Inferior parietal cortex (tissue), 1 donor: Measurements from ENCODE around the gene NCKAP1.
"Not testable (repeated sequence)": the region's sequence is repeated elsewhere in the genome, so short reads cannot be mapped to it uniquely, and the experiment has no call there.

ENCODE experiments used
- DNase-seq: peaks from one replicate; pipeline ENCODE4 v3.0.0-alpha.2; 2016; ENCODE audit errors: extremely low spot score

The NCKAP1 gene

DNA sequence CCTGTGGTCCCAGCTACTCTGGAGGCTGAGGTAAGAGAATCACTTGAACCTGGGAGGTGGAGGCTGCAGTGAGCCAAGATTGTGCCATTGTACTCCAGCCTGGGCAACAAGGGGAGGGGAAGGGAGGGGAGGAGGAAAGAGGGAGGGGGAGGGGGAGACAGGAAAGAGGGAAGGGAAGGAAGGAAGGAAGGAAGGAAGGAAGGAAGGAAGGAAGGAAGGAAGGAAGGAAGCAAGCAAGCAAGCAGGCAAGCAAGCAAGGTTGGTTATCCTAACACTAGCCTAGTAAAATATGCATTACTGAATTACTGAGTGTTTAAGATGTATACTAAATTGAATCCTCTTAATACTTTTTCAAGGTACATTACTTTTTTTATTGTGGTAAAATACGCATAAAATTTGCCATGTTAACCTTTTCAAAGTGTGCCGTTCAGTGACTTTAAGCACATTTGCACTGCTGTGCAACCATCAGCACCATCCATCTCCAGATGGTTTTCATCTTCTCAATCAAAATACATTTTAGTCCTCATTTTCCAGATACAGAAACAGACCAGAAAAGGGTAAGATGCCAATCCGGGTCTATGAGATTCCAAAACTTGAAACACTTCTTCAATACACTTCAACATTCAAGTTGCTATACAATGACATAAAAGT is 28.9 kb downstream of the NCKAP1 start:
- no peak for DNase-seq

DNA sequence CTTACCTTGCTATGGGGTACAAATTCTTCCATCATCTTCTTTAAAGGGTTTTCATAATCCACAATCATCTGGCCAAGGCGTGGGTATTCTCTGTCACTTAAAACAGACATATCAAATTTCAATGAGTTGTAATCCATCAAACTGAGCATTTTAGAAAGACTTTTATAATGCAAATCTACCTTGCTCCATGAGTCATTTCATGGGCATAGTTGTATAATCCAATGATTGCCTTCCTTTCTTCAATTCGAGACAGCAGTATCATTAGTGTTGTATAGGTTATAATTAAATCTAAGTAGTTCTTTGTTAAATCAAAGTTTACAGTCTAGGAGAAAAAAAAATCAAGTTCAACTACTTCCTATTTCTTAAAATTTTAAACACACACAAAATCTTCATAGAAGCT is 36.3 kb downstream of the NCKAP1 start:
- DNase-seq, result no peak

DNA sequence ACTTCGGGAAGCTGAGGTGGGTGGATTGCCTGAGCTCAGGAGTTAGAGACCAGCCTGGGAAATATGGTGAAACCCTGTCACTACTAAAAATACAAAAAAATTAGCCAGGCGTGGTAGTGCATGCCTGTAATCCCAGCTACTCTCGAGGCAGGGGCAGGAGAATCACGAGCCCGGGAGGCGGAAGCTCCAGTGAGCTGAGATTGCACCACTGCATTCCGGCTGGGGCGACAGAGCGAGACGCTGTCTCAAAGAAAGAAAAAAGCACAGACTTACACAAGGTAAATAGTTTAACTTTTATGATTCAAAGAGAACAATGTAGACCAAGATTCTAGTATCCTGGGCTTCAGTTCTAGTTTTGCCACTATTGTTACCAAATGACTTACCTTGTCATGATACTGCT is 37.4 kb downstream of the NCKAP1 start:
- DNase-seq, result no peak

DNA sequence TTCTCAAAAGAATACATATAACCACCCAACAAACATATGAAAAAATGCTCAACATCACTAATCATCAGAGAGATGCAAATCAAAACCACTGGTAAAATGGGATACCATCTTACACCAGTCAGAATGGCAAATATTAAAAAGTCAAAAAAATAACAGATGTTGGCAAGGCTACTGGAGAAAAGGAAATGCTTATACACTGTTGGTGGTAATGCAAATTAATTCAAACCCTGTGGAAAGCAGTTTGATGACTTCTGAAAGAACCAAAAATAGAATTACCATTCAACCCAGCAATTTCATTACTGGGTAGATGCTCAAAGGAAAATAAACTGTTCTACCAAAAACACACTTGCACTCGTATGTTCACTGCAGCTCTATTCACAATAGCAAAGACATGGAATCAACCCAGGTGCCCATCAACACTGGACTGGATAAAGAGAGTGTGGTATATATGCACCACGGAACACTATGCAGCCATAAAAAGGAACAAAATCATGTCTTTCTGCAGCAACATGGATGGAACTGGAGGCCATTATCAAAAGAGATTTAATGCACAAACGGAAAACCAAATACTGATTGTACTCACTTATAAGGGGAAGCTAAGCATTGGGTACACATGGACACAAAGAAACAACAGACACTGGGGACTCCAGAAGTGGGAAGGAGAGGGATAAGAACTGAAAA is 38.8 kb downstream of the NCKAP1 start:
- no peak for DNase-seq

DNA sequence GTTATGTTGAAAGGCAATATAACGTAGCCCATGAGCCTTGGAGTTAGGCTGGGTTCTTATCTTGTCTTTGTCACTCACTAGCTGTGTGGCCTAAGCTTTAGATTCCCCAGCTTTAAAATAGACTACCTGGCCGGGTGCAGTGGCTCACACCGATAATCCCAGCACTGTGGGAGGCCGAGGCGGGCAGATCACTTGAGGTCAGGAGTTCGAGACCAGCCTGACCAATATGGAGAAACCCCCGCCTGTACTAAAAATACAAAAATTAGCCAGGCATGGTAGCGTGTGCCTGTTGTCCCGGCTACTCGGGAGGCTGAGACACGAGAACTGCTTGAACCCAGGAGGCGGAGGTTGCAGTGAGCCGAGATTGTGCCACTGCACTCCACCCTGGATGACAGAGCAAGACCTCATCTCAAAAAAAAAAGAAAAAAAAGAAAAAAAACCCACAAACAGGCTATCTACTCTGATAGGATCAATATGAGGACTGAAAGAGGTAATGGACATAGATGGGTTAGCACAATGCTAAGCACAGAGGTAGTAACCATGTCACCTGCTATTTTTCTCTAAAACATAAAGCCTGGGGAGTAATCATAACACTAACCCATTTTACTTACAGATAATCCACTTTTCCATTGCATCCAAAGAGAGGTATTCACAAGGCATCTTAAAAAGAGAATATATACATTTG is 43.9 kb downstream of the NCKAP1 start:
- DNase-seq, result no peak

DNA sequence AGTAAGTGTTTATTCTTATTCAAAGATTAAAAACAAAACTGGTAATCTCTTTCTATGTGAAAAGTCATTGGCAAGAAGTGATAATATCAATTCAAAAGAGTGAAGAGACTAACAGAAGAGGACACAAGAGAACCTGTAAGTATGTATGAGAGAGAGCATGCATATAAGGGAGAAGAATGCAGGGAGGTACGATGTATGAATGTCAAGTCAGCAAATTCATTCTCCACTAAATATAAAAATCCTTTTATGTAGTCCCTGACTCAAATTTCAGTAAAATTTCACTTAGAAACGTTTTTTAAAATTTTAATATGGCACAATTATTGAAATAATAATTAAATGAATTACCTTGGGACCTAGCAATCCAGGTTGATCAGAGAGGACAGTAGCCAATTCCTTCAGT is 55.3 kb downstream of the NCKAP1 start:
- DNase-seq, result no peak

DNA sequence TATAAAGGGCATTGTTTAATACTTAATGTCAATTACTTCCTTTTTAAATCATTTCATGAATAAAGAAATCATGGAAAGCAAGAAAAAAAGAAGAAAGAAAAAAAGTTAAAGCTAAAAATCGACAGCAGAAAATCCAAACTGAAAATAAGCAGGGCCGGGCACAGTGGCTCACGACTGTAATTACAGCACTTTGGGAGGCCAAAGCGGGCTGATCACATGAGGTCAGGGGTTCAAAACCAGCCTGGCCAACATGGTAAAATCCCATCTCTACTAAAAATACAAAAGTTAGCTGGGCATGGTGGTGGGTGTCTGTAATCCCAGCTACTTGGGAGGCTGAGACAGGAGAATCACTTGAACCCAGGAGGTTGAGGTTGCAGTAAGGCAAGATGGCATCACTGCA is 56.8 kb downstream of the NCKAP1 start:
- DNase-seq, result not testable (repeated sequence)

DNA sequence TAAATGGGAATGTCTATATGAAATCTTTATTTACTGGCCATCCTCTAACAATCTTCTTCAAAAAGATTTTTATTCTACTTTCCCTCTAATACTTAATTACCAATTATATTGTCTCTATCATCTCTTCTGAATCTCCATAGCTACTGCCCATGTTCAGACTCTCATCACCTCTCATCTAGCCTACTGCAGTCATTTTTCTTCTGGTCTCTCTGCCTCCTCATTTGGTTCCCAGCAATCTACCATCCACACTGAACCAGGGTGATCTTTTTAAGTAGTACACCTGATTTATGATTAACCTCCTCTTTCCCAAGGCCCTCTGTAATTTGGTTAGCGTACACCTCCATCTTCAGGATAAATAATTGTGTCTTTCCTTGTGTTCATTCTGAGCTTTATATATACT is 57.6 kb downstream of the NCKAP1 start:
- DNase-seq, result no peak

DNA sequence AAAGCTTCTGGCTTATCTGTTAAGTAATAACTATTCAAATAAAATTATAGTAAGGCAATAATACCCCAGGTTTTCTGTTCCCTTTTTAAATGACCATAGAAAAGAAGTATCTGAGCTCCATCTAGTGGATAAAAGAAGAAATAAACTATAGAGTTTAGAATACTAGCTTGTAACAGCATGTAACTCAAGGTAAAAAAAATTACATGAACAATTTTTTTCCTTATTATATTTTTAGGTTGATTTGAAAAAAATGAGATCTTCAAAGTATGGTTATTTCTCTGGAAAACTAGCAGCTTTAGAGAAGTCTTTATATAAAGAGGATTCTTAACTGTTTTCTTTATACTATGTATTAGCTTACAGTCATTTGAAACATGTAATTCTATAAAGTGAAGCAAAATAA is 58.1 kb downstream of the NCKAP1 start:
- peak; percentile 68 for DNase-seq

DNA sequence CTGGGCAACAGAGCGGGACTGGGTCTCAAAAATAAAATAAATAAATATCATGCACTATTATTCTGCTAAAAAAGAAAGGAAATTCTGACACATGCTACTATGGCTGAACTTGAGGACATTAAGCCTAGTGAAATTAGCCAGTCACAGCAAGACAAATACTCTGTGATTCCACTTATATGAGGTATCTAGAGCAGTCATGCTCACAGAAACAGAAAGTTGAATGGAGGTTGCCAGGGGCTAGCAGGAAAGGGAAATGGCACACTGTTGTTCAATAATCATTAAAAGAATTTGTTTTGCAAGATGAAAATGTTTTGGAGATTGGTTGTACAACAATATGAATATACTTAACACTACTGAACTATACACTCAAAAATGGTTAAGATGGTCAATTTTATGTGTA is 60.8 kb downstream of the NCKAP1 start:
- DNase-seq, result no peak

DNA sequence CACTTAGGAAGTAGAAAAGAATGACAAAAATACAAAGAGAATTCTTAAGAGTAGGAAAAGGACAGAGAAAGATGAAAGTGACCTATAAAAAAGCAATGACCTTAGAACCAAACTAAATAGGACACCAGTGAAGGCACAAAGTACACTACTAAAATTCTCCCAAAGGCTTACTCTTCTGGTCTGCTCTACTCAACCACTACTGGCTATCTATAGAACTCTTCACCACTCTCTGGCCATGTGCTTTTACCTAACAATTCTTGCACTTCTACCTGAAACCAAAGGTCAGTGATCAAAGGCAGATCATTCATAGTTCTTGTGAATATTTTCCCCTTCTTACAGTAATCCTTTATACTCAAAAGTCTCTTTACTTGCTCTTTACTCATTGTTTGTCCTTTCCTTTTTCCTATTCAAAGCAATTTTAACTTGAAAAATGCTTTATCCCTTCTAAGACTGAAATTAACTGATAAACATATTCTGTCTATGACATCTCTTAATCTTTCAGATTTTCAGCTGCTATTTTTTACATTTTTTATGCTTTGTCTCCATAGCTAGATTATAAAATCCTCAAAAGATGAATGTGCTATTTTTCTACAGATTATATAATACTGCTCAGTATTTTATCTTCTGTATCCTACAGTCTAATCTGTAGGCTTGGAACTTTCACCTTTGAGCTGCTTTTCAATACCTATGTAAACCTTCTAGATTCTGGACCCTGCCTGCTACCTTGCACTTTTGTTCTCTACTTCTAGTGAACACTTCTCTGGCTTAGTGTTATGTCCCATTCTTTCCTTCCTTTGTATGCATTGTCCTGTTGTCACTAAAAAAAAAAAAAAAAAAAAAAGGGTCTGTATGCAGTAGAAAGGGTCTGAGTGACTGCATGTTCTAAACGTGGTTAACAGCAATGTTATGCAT is 64.6 kb downstream of the NCKAP1 start:
- DNase-seq, result no peak

DNA sequence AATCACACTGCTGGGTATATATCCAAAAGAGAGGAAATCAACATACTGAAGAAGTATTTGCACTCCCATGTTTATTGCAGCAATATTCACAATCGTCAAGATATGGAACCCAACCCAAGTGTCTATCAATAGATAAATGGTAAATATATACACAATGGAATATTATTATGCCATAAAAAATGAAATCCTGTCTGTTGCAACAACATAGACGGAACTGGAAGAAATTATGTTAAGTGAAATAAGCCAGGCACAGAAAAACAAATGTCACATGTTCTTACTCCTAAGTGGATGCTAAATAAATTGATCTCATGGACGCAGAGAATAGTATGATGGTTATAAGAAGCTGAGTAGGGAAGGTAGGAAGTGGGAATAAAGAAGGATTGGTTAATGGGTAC is 65.7 kb downstream of the NCKAP1 start:
- no peak for DNase-seq

DNA sequence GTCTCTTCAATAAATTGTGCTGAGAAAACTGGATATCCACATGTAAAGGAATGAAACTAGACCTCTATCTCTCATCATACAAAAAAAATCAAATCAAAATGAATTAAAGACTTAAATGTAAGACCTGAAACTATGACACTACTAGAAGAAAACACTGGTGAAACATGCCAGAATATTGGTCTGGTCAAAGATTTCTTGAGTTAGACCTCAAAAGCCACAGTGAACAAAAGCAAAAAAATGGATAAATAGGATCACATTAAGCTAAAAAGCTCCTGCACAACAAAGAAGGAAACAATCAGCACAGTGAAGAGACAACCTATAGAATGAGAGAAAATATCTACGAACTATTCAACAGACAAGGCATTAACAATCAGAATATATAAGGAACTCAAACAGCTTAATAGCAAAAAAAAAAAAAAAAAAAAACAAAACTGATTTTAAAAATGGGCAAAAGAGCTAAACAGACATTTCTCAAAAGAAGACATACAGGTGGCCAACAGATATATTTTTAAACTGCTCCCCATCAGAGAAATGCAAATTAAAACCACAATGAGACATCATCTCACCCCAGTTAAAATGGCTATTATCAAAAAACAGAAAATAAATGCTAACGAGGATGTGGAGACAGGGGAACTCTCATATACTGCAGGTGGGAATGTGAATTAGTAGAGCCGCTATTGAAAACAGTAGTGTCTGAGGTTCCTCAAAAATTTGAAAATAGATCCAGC is 66.3 kb downstream of the NCKAP1 start:
- DNase-seq, result no peak

DNA sequence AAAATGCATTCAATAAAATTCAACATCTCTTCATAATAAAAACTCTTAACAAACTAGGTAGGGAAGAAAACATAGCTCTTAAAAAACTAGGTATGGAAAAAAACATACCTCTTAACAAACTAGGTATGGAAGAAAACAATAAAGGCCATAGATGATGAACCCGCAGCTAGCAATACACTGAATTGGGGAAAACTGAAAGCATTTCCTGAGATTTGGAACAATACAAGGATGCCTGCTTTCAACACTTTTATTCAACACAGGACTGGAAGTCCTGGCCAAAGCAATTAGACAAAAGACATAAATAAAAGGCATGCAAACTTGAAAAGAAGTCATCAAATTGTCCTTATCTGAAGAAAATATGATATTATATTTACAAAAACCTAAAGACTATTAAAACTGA is 67.8 kb downstream of the NCKAP1 start:
- DNase-seq, result no peak

DNA sequence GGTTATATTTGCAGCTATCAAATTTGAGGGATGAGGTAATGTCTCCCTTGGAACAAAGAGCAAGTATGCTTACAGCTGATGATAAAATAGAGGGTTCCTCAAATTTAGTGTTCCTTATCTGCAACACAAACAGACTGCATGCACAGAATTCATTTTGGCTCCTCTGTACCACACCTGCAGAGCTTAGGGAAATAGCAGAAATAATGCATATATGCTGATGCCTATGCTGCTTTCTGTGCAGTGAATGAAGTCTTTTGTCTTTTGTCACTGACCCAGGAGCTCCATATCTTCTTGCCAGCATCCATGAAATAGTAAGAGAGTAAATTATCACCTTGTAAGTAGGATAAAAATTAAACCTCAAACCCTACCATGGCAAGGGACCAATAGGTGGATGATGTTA is 69.8 kb downstream of the NCKAP1 start:
- no peak for DNase-seq

DNA sequence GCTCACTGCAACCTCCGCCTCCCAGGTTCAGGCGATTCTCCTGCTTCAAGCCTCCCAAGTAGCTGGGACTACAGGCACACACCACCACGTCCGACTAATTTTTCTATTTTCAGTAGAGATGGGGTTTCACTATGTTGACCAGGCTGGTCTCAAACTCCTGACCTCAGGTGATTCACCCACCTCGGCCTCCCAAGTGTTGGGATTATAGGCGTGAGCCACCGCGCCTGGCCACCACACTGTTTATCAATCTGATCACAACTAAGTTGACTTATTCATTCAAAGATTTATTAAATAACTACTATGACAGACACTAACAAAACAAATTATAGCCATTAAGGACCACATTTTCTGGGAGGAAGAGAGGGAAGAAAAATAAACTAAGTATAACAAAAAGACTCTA is 71.9 kb downstream of the NCKAP1 start:
- not testable (repeated sequence) for DNase-seq

DNA sequence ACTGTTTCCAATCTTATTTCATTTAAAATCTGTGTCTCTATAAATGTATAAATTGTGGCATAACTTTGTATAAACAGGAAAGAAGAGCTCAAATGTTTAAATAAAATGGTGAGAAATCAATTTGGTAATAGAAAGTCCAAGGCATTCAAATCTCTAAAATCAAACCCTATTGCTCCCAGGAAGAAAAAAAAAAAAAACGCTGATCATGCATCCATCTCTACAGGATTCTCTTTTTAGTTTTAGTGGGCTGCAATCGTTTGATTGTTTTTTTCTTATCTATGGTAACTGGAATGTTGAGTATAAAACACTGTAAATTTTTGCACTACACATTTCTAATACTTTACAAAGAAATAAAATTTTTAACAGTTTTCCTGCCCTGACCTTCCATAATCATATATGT is 75.6 kb downstream of the NCKAP1 start:
- no peak for DNase-seq

DNA sequence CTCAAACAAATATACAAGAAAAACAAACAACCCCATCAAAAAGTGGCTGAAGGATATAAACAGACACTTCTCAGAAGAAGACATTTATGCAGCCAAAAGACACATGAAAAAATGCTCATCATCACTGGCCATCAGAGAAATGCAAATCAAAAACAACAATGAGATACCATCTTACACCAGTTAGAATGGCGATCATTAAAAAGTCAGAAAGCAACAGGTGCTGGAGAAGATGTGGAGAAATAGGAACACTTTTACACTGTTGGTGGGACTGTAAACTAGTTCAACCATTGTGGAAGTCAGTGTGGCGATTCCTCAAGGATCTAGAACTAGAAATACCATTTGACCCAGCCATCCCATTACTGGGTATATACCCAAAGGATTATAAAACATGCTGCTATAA is 77.4 kb downstream of the NCKAP1 start:
- not testable (repeated sequence) for DNase-seq

DNA sequence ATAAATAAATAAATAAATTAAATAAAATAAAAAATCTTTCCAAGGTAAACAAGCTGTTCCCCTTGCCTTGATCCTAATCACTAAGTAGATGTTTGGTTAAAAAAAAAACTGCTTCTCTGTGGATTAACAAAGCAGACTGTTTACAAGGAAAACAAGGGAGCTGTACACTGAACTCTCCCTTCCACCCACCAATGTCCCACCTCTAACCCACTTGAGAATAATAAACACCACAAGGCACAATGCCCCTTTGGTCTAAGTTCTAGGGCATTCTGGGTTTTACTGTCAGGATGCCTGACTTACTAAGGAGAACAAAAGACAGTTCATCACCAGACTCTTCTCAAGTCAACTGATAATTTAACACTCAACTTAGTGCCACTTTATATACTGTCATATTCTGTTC is 83.5 kb downstream of the NCKAP1 start:
- DNase-seq, result no peak

DNA sequence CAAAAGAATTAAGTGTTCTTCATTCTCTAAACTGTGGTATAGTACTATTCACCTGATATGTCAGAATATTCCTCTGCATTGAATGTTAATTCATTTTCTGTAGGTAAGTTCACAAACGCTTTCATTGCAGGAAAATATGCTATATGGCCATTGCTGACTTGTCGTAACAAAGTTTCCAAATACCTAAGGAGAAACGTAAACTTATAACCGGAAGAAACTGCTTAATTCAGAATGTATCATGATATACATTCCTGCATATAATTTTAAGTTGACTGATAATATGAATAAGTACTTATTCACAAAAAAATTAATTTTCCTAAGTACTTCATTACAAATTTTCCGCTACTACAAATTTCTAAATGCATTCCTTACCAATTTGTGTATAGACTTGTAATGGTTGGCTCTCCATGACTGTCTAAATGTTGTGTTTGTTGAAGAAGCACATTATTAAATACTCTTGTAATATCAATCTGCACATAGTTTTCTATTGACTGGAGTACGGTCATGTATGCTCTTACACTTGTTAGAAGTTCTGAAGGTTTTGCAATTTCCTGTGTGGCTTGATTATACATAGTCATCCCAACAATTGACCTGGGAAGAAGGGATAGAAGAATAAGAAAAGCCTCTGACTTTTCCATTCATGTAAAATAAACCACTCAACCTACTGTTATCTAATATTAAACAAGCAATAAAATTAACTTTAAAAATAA is 85.4 kb downstream of the NCKAP1 start:
- no peak for DNase-seq
